GM10266 (cell line): ENCODE results near the gene MVK.
A peak's percentile ranks its signal among the peaks of the same experiment; 100 is the strongest.

Experiments used
- DNase-seq: peaks from one replicate; pipeline ENCODE4 v3.0.0; 2012; ENCODE audit errors: extremely low spot score
- TF ChIP-seq, protein P1 (sequence below): IDR thresholded peaks from 2 replicates; pipeline ENCODE4 v1.5.1; 2012; ENCODE audit warnings: mild to moderate bottlenecking, low read depth; ENCODE audit not compliant: control insufficient read depth, insufficient read depth; ENCODE audit errors: missing control alignments

Gene MVK

DNA sequence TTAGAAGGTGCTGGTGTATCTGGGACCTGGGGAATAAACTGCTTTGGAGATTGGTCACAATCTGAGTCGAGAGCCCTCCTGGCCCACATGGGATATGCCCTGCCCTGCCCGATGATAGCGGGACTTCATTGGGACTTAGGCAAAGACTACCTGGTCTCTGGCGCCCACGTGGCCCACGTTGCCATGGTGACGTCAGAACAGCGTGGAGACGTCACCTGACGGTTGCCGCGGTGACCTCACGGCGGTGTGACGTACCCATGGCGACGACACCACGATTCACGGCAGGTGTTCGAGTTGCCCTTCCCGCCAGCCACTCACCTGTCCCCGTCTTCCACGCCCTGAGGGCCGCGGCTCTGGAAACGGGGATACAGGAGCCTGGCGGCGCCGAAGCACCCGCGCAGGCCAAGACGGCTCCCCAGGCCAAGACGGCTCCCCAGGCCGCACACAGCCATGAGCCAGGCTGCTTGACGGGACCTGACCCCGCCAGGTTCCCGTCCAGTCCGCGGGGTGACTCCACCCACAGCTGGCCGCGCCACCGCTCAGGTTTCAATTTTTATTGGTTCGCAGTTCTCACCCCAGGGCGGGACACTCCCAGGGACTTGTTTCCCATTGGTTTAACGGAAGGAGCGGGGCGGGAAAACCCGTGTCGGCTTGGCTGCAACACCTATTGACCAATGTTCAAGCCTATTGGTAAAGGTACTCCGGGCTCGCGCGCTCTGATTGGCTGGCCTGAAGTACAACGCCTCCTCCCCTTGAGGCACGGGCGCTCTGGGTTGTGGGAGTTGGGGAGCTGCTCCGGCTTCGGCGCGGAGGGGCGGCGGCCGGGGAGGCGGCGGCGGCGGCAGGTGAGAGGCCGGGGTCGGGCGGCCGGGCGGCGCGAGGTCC, at the start of gene MVK, which contains the start of gene MMAB:
MVK (plus strand) TSS at position 766 of the 885 bp plus-strand sequence. CDS start 1,029 bp downstream, outside the sequence.
MMAB (minus strand) TSS at position 476 of the 885 bp plus-strand sequence; CDS start at position 452, 24 bp downstream.
- TF ChIP-seq, protein P1, sequence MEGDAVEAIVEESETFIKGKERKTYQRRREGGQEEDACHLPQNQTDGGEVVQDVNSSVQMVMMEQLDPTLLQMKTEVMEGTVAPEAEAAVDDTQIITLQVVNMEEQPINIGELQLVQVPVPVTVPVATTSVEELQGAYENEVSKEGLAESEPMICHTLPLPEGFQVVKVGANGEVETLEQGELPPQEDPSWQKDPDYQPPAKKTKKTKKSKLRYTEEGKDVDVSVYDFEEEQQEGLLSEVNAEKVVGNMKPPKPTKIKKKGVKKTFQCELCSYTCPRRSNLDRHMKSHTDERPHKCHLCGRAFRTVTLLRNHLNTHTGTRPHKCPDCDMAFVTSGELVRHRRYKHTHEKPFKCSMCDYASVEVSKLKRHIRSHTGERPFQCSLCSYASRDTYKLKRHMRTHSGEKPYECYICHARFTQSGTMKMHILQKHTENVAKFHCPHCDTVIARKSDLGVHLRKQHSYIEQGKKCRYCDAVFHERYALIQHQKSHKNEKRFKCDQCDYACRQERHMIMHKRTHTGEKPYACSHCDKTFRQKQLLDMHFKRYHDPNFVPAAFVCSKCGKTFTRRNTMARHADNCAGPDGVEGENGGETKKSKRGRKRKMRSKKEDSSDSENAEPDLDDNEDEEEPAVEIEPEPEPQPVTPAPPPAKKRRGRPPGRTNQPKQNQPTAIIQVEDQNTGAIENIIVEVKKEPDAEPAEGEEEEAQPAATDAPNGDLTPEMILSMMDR: no peak
- DNase-seq: peak; percentile 99

DNA sequence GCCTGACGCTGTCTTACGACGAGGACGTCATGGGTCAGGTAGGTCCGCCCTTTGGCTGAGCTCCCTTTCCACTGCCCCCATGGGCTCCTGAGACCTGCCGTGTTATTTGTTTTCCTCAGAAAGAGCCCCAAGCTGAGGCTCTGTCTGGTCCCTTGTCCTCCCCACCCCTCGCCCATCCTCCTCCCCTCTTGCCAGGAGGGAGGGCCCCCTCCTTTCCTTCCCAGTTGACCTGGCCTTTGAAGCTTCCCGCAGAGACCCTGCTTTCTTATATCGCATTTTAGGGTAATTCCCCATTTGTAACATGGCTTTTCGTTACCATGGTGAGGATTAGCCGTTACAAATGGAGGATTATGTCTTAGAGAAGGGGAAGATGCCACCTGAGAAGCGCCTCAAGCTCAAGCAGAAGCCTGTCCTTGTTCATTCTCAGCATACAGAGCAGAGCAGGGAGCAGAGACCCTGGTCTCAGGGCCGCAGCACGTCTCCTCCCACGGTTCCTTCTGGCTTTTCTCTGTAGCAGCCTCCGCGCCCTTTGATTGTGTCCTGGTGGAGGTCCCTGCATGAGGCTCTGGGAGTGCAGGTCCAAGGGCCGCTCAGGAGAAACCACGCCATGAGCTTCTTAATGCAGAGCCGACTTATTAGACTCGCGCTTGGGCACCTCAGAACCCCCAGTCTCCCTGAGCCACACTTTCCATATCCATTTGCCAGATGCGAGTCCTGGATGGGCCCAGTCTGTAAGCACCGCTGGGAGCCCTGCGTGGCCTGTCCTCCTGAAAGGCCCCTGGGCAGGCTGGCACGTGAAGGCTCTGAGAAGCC, 48.9 kb upstream of the MVK start:
- TF ChIP-seq, protein P1: no peak
- DNase-seq: no peak

- DNase-seq: no peak
- TF ChIP-seq, protein P1: no peak
Observed at GRCh38 chr12:109525279-109525585, 48.4 kb upstream of the MVK start.

GRCh38 chr12:109527489-109528123, 46.0 kb upstream of the MVK start:
- TF ChIP-seq, protein P1: no peak
- DNase-seq: no peak

DNA sequence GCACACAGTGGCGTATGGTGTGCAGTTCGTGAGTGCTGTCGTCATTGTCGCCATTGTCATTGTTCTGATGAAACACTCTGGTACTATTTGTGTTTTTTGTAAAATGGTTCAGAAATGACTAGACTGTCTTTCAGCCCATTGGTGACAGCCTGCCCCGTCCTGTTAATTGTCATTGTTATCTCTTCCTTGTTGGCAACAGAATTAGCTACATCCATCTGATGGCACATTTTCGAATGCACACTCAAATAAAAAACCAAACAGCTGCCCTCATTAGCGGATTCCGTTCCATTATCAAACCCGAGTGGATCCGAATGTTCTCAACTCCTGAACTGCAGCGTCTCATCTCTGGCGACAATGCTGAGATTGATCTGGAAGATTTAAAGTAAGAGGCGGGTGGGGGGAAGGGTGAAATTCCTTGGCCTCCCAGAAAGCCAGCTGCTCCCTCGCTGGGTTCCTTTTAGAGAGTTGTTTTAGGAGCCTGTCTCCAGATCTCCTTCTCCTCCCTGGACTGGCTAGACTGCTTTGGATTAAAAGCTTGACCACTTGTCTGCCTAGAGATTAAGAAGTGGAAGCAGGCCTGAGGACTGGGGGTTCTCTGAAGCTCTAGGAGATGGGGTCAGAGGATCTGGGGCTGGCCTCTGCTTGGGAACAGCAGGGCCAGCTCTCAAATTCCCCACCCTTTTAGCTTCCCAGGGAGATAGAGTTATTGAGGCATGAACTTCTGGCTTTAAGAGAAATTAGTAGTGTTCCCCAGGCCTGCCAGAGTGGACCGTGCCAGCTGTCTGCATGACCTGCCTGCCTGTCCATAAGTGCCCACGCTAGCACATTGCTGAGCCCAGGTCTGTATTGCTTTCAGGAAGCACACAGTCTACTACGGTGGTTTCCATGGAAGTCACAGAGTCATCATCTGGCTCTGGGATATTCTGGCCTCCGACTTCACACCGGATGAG, 43.6 kb upstream of the MVK start:
- no peak for DNase-seq
- TF ChIP-seq, protein P1: no peak

DNA sequence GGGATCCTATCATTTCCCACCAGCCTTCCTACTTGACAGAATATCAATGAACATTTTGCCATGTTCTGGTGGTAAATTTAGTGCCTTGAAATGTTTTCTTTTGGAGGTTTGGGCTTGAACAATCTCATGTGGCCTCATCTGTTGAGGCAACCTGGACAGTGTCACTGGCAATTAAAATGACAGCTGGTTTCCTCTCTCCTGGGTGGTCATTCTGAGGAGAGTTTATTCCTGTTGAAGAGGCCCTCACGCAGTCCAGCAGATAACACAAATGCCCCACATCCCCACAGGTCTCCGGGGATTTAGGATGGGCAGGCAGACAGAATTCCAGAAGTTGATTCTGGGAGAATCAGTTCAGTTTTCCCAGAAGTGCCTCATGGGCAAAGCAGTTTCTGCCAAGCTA, 42.2 kb upstream of the MVK start:
- TF ChIP-seq, protein P1: no peak
- no peak for DNase-seq
